GM23338 (cell line): ENCODE results near the gene ADRA2B. TPM values are rescaled to one million over a fixed set of nuclear protein-coding genes. Genes with fewer than 3 reads are reported as not detected.

Source experiments
- ATAC-seq: fragments of 200-7000 bp; cut with Tn5 transposase; 3 replicates; pipeline ENCODE4 v1.9.1; 2020
- DNase-seq: peaks from one replicate; pipeline ENCODE4 v3.0.0-alpha.2; 2015; ENCODE audit warnings: low spot score
- H2AFZ ChIP-seq: fragments of 200-600 bp; sonication (generic); 2 replicates; pipeline ENCODE4 v1.8.0; 2016; ENCODE audit warnings: antibody characterized with exemption, mild to moderate bottlenecking, moderate library complexity
- H3F3A ChIP-seq: fragments of 200-600 bp; sonication (generic); replicated peaks from 2 replicates; pipeline ENCODE4 v1.8.0; 2017; ENCODE audit warnings: antibody characterized with exemption, mixed run types, low read depth
- H3K27ac ChIP-seq: fragments of 200-600 bp; sonication (generic); 2 replicates; pipeline ENCODE4 v1.6.1; 2016; ENCODE audit warnings: low read depth
- H3K27me3 ChIP-seq: fragments of 200-600 bp; sonication (generic); 2 replicates; pipeline ENCODE4 v1.8.0; 2016; ENCODE audit warnings: mild to moderate bottlenecking, mixed run types, moderate library complexity; ENCODE audit not compliant: insufficient read depth
- H3K36me3 ChIP-seq: fragments of 200-600 bp; sonication (generic); 2 replicates; pipeline ENCODE4 v1.8.0; 2016; ENCODE audit warnings: mild to moderate bottlenecking; ENCODE audit not compliant: insufficient read depth
- H3K4me1 ChIP-seq: fragments of 200-600 bp; sonication (generic); 2 replicates; pipeline ENCODE4 v1.8.0; 2016; ENCODE audit warnings: mild to moderate bottlenecking, moderate library complexity; ENCODE audit not compliant: insufficient read depth
- H3K4me2 ChIP-seq: fragments of 200-600 bp; sonication (generic); 2 replicates; pipeline ENCODE4 v1.7.1; 2017; ENCODE audit warnings: mixed run types
- H3K4me3 ChIP-seq: fragments of 200-600 bp; sonication (generic); 2 replicates; pipeline ENCODE4 v1.6.1; 2016; ENCODE audit warnings: mixed run types
- H3K79me2 ChIP-seq: fragments of 200-600 bp; sonication (generic); replicated peaks from 2 replicates; pipeline ENCODE4 v1.8.0; 2017; ENCODE audit warnings: mild to moderate bottlenecking; ENCODE audit not compliant: insufficient read depth
- H3K9me2 ChIP-seq: fragments of 200-600 bp; sonication (generic); 2 replicates; pipeline ENCODE4 v1.8.0; 2017; ENCODE audit not compliant: insufficient read depth
- H4K20me1 ChIP-seq: fragments of 200-600 bp; sonication (generic); replicated peaks from 2 replicates; pipeline ENCODE4 v1.8.0; 2017; ENCODE audit warnings: mild to moderate bottlenecking; ENCODE audit not compliant: insufficient read depth
- H3K27ac Mint-ChIP-seq: 2 replicates; pipeline ENCODE4 v1.8.0; 2020; ENCODE audit warnings: inconsistent platforms, mild to moderate bottlenecking, moderate library complexity, mixed read lengths
- H3K27me3 Mint-ChIP-seq: 3 replicates; pipeline ENCODE4 v1.8.0; 2022; ENCODE audit warnings: low read depth, mild to moderate bottlenecking, moderate library complexity, mixed read lengths, inconsistent platforms; ENCODE audit not compliant: insufficient read depth, poor library complexity
- H3K36me3 Mint-ChIP-seq: 3 replicates; pipeline ENCODE4 v1.8.0; 2021; ENCODE audit warnings: low read depth, mild to moderate bottlenecking, inconsistent platforms, moderate library complexity, mixed read lengths
- H3K4me1 Mint-ChIP-seq: 3 replicates; pipeline ENCODE4 v1.8.0; 2020; ENCODE audit warnings: mild to moderate bottlenecking, inconsistent platforms, mixed read lengths
- H3K4me3 Mint-ChIP-seq: 3 replicates; pipeline ENCODE4 v1.8.0; 2021; ENCODE audit warnings: moderate library complexity, mild to moderate bottlenecking, inconsistent platforms, mixed read lengths
- H3K9me3 Mint-ChIP-seq: 3 replicates; pipeline ENCODE4 v1.8.0; 2020; ENCODE audit warnings: moderate library complexity, mild to moderate bottlenecking, inconsistent platforms, mixed read lengths
- CREB1 ChIP-seq: fragments of 250-450 bp; sonication (Bioruptor Pico); IDR thresholded peaks from 2 replicates; pipeline ENCODE4 v1.5.0; 2020; ENCODE audit warnings: low read depth, mild to moderate bottlenecking, moderate library complexity
- CTCF ChIP-seq, 2 experiments: fragments of 200-600 bp in 1 of 2; sonication (generic) in 1 of 2; conservative IDR thresholded peaks; 2 replicates each; pipeline versions ENCODE4 v1.5.1 to v1.6.1; 2016 to 2017; ENCODE audit warnings: antibody characterized with exemption in 2 of 2, low read depth in 2 of 2, mild to moderate bottlenecking in 2 of 2, moderate library complexity in 1 of 2
- ETS1 ChIP-seq: IDR thresholded peaks from 2 replicates; pipeline ENCODE4 v1.6.1; 2016; ENCODE audit warnings: antibody characterized with exemption
- EZH2 ChIP-seq: fragments of 200-600 bp; sonication (generic); IDR thresholded peaks from one replicate; pipeline ENCODE4 v1.8.0; 2017; ENCODE audit warnings: antibody characterized with exemption, mild to moderate bottlenecking, low read depth; ENCODE audit not compliant: unreplicated experiment
- EZH2phosphoT487 ChIP-seq: fragments of 200-600 bp; sonication (generic); IDR thresholded peaks from one replicate; pipeline ENCODE4 v1.8.1; 2018; ENCODE audit warnings: antibody characterized with exemption; ENCODE audit not compliant: unreplicated experiment
- JUNB ChIP-seq: IDR thresholded peaks from one replicate; pipeline ENCODE4 v1.6.1; 2016; ENCODE audit warnings: antibody characterized with exemption; ENCODE audit not compliant: unreplicated experiment
- NANOG ChIP-seq: IDR thresholded peaks from 2 replicates; pipeline ENCODE4 v1.6.1; 2016; ENCODE audit warnings: antibody characterized with exemption, borderline replicate concordance
- POLR2AphosphoS5 ChIP-seq: IDR thresholded peaks from 2 replicates; pipeline ENCODE4 v1.6.1; 2016; ENCODE audit warnings: antibody characterized with exemption, low read depth
- STAT1 ChIP-seq: IDR thresholded peaks from one replicate; pipeline ENCODE4 v1.6.1; 2016; ENCODE audit warnings: antibody characterized with exemption; ENCODE audit not compliant: unreplicated experiment
- ZNF331 ChIP-seq: fragments of 250-450 bp; sonication (Bioruptor Pico); IDR thresholded peaks from 2 replicates; pipeline ENCODE4 v1.5.0; 2020; ENCODE audit warnings: low read depth, mild to moderate bottlenecking, moderate library complexity
- ZNF462 ChIP-seq: fragments of 250-450 bp; sonication (Bioruptor Pico); IDR thresholded peaks from 2 replicates; pipeline ENCODE4 v1.5.0; 2020; ENCODE audit warnings: mild to moderate bottlenecking, moderate library complexity
- polyA plus RNA-seq: library from polyadenylated mRNA; unstranded; fragments of >200 nt; fragmentation: Nextera tagmentation; extraction: Ambion mirVana; gene quantifications from 2 replicates; pipeline ENCODE4 v1.2.1, GENCODE V29; 2016
- total RNA-seq: library from RNA; depleted of rRNA; stranded (reverse); fragments of >200 nt; shearing (Covaris generic); gene quantifications from 2 replicates; pipeline ENCODE4 v1.2.3, GENCODE V29; 2014
- TF ChIP-seq, protein P1 (sequence below): IDR thresholded peaks from one replicate; pipeline ENCODE4 v1.6.1; 2018; ENCODE audit warnings: antibody characterized with exemption; ENCODE audit not compliant: unreplicated experiment

Gene ADRA2B
- total and polyA plus RNA-seq, 2 experiments from 2014 or later: 1.7 to 5.9 TPM

- no peak for ATAC-seq
- Mint-ChIP-seq H3K27ac (no peak overlapping the region), H3K4me1 (peaks cover 7% of the 10 kb centered on the region; the same call in 2 of the 3 replicates), H3K4me3 (no peak overlapping the region), H3K36me3 (no peaks in the 10 kb centered on the region), H3K27me3 (peaks cover 6% of the 10 kb centered on the region), H3K9me3 (no peaks in the 10 kb centered on the region; the same call in 2 of the 3 replicates)
- H3K27ac ChIP-seq: no peak overlapping the region
- TF ChIP-seq, protein P1, sequence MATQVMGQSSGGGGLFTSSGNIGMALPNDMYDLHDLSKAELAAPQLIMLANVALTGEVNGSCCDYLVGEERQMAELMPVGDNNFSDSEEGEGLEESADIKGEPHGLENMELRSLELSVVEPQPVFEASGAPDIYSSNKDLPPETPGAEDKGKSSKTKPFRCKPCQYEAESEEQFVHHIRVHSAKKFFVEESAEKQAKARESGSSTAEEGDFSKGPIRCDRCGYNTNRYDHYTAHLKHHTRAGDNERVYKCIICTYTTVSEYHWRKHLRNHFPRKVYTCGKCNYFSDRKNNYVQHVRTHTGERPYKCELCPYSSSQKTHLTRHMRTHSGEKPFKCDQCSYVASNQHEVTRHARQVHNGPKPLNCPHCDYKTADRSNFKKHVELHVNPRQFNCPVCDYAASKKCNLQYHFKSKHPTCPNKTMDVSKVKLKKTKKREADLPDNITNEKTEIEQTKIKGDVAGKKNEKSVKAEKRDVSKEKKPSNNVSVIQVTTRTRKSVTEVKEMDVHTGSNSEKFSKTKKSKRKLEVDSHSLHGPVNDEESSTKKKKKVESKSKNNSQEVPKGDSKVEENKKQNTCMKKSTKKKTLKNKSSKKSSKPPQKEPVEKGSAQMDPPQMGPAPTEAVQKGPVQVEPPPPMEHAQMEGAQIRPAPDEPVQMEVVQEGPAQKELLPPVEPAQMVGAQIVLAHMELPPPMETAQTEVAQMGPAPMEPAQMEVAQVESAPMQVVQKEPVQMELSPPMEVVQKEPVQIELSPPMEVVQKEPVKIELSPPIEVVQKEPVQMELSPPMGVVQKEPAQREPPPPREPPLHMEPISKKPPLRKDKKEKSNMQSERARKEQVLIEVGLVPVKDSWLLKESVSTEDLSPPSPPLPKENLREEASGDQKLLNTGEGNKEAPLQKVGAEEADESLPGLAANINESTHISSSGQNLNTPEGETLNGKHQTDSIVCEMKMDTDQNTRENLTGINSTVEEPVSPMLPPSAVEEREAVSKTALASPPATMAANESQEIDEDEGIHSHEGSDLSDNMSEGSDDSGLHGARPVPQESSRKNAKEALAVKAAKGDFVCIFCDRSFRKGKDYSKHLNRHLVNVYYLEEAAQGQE: no peak
- TF ChIP-seq STAT1 (no peak), EZH2phosphoT487 (no peak), ZNF331 (CRISPR knock-in tag) (no peak), EZH2 (no peak), ZNF462 (CRISPR knock-in tag) (no peak), NANOG (no peak), POLR2AphosphoS5 (no peak), CTCF (conservative IDR thresholded peaks at IDR 0.05; ENCODE audit: low read depth in 2 of 2) (no peak), CREB1 (CRISPR knock-in tag) (no peak), JUNB (no peak), ETS1 (no peak)
- no peaks in the 10 kb centered on the region; the same call in 1 of the 2 replicates for H3K9me2 ChIP-seq
- H3K4me3 ChIP-seq: no peak overlapping the region
- H3K79me2 ChIP-seq: no peaks in the 10 kb centered on the region
- DNase-seq: no peak
- no peaks in the 10 kb centered on the region for H3F3A ChIP-seq
- no peaks in the 10 kb centered on the region for H3K36me3 ChIP-seq
- no peaks in the 10 kb centered on the region for H4K20me1 ChIP-seq
- H3K4me1 ChIP-seq: peaks cover 8% of the 10 kb centered on the region; the same call in 1 of the 2 replicates
- H3K4me2 ChIP-seq: no peak overlapping the region
- no peak overlapping the region for H2AFZ ChIP-seq
- H3K27me3 ChIP-seq: no peaks in the 10 kb centered on the region
Observed at GRCh38 chr2:96097441-96097840, 18.9 kb downstream of the ADRA2B start.
